ENCODE measurements around the gene LHX1.

LHX1 gene

GRCh38 chr17:36937001-36937958 is at the start of gene LHX1:
TSS of gene LHX1 (plus strand) at chr17:36937475. CDS start at chr17:36938198, 723 bp downstream.
- Mint-ChIP-seq H3K9me3 (no peaks in the 10 kb centered on the region), H3K27me3 (peaks cover 95% of the 10 kb centered on the region), H3K4me1 (peaks cover 55% of the 10 kb centered on the region), H3K4me3 (peak within 1 kb of the TSS; percentile 68), H3K27ac (peak within 1 kb of the TSS; percentile 35), H3K36me3 (no peaks in the 10 kb centered on the region)
- no peak for ATAC-seq

DNA sequence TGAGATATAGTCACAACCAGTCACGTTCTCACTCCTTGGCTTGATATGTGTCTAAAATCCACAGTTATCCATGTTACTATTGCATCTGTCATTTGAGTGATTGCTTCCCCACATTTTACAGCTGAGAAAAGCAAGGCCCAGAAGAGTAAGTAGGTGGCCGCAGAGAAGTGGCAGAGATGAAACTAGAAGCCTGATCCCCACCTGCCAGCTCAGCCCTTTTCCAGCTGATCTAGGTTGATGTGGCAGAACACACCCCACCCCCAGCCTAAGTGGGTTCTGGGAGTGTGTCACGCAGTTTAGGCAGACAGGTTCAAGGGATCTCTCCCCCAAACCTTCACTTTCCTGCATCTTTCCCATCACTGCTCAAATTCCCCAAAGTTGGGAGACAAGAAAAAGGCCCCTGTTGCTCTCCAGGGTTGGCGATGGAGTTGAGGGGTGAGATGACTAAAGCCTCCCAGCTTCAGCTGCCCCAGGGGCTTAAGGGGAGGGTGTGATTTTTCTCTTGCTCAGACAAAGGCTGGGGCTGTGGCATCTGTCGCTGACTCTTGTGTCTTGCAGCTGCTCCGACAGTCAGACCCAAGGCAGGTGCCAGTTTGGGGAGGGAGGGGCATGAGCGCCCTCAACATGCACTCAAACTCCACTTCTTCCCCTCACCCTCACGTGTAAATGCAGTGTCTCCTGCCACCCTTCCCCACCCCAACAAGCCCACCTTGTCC is 48.9 kb upstream of the LHX1 start:
- Mint-ChIP-seq H3K36me3 (no peaks in the 10 kb centered on the region), H3K27ac (no peak overlapping the region), H3K4me3 (no peak overlapping the region), H3K4me1 (no peaks in the 10 kb centered on the region), H3K9me3 (no peaks in the 10 kb centered on the region), H3K27me3 (peaks cover 36% of the 10 kb centered on the region)
- ATAC-seq = no peak

- Mint-ChIP-seq H3K4me3 (no peak overlapping the region), H3K27ac (no peak overlapping the region), H3K9me3 (no peaks in the 10 kb centered on the region), H3K4me1 (no peaks in the 10 kb centered on the region), H3K36me3 (no peaks in the 10 kb centered on the region), H3K27me3 (peaks cover 49% of the 10 kb centered on the region)
- ATAC-seq = no peak
These were observed 47.4 kb upstream of the LHX1 start for GRCh38 chr17:36889770-36890349.

DNA sequence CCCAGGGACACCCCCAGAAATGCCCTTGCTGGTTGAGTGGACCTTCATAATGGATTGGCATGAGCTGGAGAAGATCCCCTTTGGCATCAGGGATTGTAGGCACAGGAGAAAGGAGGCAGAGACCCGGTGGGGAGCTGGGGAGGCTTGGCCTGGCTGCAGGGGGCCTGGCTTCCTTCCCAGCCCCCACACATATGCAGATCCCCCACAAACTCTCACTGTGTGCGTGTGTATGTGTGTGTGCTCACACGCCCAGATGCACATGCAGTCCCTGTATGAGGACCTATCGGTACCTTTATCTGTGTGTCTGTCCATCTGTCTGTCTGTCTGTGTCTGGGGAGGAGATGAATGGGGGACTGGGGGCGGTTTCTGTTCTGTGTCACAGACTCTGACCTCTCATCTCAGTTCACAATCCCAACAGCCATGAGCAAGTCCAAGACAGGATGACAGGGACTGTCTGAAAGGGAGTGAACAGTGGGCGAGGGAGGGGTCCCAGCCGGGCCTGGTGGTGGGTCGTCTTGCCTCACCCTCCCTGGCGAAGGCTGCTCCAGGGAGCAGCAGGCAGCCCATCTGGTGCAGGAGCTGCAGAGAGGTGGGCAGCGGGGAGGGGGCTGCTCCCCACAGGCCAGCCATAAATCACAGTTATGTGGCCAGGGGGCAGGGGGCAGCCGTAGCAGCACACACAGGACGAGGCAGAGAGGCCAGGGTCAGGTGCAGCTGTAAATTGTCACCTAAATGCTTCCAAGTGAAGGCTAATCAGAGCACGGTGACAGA is 46.7 kb upstream of the LHX1 start:
- no peaks in the 10 kb centered on the region for H3K4me1 Mint-ChIP-seq
- H3K36me3 Mint-ChIP-seq = no peaks in the 10 kb centered on the region
- no peak overlapping the region for H3K4me3 Mint-ChIP-seq
- H3K27me3 Mint-ChIP-seq = peaks cover 45% of the 10 kb centered on the region
- peak; percentile 17 for ATAC-seq
- no peaks in the 10 kb centered on the region for H3K9me3 Mint-ChIP-seq
- H3K27ac Mint-ChIP-seq = no peak overlapping the region

DNA sequence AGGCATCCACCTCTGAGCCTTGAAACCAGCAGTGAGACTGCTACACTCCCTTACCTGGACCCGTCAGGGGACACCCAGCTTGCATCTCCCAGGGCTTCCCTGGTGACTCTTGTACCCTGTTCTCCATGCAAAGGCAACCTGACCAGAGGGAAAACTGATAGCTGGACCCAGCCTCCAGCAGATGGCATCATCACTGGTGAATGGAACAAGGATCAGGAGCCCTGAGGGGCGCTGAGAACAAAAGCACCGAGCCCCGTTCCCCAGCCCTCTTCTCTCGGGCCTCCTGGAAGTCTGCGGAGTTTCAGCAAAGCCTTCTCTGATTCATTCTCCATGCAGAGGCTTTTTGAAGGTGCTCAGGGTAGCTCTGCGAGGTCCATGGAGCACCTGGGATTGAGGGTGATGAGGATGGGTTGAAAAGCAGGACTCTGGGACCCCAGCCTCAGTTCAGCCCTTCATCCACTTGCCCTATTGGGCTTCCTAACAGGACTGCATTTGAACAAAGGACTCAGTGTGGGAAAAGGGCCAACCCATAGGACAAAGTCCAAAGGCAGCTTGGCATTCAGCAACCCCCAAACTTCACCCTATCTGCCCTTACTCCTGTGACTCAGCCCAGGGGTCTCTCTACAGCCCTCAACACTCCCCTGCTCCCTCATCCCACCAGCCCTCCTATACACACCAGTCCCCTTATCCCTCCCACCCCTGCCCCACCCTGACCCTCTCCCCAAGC is 45.0 kb upstream of the LHX1 start:
- H3K4me3 Mint-ChIP-seq = no peak overlapping the region
- H3K27me3 Mint-ChIP-seq = peaks cover 40% of the 10 kb centered on the region
- ATAC-seq = no peak
- H3K36me3 Mint-ChIP-seq = no peaks in the 10 kb centered on the region
- no peaks in the 10 kb centered on the region for H3K4me1 Mint-ChIP-seq
- H3K27ac Mint-ChIP-seq = no peak overlapping the region
- H3K9me3 Mint-ChIP-seq = no peaks in the 10 kb centered on the region

DNA sequence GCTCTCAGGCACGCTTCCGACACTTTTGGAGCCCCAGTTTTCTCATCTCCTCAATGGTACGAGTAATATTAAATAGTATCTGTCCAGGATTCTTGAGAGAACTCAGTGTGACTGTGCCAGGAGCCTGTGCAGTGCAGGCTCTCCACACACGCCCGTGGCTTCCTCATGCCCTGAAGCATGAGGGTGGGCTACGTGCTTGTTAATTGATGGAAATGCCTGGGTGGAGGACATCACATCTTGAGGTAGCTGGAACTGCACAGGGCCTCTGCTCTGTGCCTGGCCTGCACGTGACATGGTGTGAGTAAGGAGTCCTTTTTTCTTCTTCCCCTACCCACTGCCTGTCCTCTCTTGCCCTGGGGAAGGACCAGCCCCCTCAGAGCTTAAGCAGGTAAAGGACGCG is 43.1 kb upstream of the LHX1 start:
- no peaks in the 10 kb centered on the region for H3K36me3 Mint-ChIP-seq
- H3K4me1 Mint-ChIP-seq = no peaks in the 10 kb centered on the region
- ATAC-seq = no peak
- no peak overlapping the region for H3K4me3 Mint-ChIP-seq
- no peaks in the 10 kb centered on the region for H3K9me3 Mint-ChIP-seq
- H3K27ac Mint-ChIP-seq = no peak overlapping the region
- peaks cover 45% of the 10 kb centered on the region for H3K27me3 Mint-ChIP-seq

GRCh38 chr17:36894925-36895324 is 42.4 kb upstream of the LHX1 start:
- H3K4me1 Mint-ChIP-seq = no peaks in the 10 kb centered on the region
- peaks cover 45% of the 10 kb centered on the region for H3K27me3 Mint-ChIP-seq

DNA sequence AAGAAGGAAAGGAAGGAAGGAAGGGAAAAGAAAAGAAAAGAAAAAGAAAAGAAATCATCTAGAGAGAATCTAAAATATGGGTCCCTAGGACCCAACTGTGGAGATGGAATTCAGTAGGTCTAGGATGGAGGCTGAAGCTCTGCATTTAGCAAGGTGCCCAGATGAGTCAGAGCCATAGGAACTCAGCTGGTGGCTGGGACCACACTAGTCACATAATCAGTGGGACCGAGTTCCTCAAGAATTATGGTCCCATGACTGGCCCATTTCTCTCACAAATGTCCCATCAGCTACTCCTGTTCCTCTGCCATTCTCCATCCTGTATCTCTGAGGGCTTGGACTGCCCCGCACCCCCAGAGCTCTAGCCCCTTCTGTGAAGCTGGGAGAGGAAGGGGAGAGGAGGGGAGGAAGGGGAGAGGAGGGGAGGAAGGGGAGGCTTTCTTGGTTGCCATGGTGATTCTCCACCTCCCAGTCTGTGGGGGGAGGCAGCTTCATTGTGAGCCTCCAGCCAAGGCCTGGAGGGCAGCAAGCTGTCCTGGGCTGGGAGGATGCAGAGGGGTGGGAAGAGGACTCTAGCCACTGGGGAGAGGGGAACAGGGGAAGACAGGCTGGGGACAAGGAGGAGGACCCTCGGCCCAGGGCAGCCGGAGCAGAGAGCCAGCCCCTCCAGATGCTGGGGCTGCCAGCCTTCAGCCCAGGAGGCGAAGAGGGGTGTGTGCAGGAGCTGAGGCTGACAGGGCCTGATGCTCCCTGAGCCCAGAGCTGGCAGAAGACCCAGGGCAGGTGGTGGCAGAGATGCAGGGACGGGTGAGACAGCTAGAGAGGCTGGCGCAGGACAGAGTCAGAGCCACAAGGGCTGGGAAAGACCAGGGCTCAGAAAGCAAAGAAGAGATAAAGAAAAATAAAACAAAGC is 37.8 kb upstream of the LHX1 start:
- peaks cover 58% of the 10 kb centered on the region for H3K27me3 Mint-ChIP-seq
- no peaks in the 10 kb centered on the region for H3K36me3 Mint-ChIP-seq
- no peak overlapping the region for H3K4me3 Mint-ChIP-seq
- peak; percentile 14 for ATAC-seq
- H3K4me1 Mint-ChIP-seq = no peaks in the 10 kb centered on the region
- no peak overlapping the region for H3K27ac Mint-ChIP-seq
- H3K9me3 Mint-ChIP-seq = no peaks in the 10 kb centered on the region

More at GRCh38 chr17:36894925-36895324, 42.4 kb upstream of the LHX1 start:
- no peak for ATAC-seq
- Mint-ChIP-seq H3K4me3 (no peak overlapping the region), H3K27ac (no peak overlapping the region), H3K36me3 (no peaks in the 10 kb centered on the region), H3K9me3 (no peaks in the 10 kb centered on the region)

DNA sequence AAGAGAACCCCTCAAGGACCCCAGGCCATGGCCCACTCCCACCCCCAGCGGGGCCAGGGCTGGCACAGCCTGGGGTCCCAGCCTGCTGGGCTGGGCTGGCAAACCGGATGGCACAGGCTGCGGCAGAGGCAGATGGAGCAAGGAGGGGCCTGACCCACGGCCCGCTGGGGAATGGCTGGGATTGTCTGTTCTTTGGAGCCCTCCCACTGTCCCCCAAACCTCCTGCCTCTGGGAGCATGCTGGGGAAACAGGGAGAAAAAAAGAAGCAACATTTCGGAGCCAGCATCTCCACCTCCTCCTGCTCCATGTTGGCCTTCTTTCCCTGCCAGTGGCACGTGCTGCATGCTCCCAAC is 37.1 kb upstream of the LHX1 start:
- Mint-ChIP-seq H3K4me1 (no peaks in the 10 kb centered on the region), H3K27ac (no peak overlapping the region), H3K27me3 (peaks cover 53% of the 10 kb centered on the region), H3K9me3 (no peaks in the 10 kb centered on the region), H3K4me3 (no peak overlapping the region), H3K36me3 (no peaks in the 10 kb centered on the region)
- peak; percentile 39 for ATAC-seq

DNA sequence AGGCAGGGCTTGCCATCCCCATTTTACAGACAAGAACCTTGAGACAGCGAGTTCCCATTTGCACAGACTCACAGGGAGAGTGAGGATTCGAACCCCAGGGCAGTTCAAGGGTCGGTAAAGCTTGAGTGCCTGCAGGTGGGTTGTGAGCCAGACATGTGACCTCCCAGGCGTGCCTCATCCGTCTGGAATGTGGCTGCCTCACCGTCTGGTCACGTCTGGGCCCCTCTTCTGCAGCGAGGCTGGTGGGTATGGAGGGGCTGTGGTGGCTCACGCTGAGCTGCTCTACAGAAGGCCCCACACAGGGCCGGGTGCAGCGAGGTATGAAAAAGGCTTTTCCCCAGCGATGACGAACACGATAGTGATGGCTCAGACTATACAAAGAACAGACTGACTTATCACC is 35.8 kb upstream of the LHX1 start:
- Mint-ChIP-seq H3K27ac (no peak overlapping the region), H3K9me3 (no peaks in the 10 kb centered on the region), H3K4me1 (no peaks in the 10 kb centered on the region)

GRCh38 chr17:36907407-36907806 is 29.9 kb upstream of the LHX1 start:
- no peak overlapping the region for H3K27ac Mint-ChIP-seq
- H3K27me3 Mint-ChIP-seq = peaks cover 49% of the 10 kb centered on the region

More for the DNA sequence above, 35.8 kb upstream of the LHX1 start:
- Mint-ChIP-seq H3K36me3 (no peaks in the 10 kb centered on the region), H3K27me3 (peaks cover 56% of the 10 kb centered on the region), H3K4me3 (no peak overlapping the region)
- no peak for ATAC-seq

DNA sequence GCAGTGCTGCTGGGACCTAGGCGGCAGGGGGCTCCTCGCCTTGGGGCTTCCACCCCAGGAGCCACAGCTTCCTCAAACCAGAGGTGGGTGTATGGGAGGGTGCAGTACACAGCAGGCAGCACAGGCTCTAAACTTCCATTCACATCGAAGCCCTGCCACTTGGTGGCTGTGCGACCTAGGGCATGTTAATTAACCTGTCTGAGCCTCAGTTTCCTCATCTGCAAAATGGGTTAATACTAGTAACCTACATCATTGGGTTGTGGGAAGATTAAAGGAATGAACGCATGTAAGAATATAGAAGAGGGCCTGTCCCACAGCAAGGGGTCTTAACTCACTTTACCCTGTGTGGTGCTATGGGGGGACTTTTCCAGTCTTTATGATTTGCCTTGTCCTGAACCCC is 26.8 kb upstream of the LHX1 start:
- Mint-ChIP-seq H3K9me3 (no peaks in the 10 kb centered on the region), H3K36me3 (no peaks in the 10 kb centered on the region), H3K27ac (no peak overlapping the region), H3K4me3 (no peak overlapping the region), H3K27me3 (peaks cover 57% of the 10 kb centered on the region), H3K4me1 (no peaks in the 10 kb centered on the region)
- peak; percentile 57 for ATAC-seq

More at GRCh38 chr17:36907407-36907806, 29.9 kb upstream of the LHX1 start:
- ATAC-seq = no peak
- no peaks in the 10 kb centered on the region for H3K4me1 Mint-ChIP-seq
- H3K36me3 Mint-ChIP-seq = no peaks in the 10 kb centered on the region
- H3K9me3 Mint-ChIP-seq = no peaks in the 10 kb centered on the region
- H3K4me3 Mint-ChIP-seq = no peak overlapping the region

DNA sequence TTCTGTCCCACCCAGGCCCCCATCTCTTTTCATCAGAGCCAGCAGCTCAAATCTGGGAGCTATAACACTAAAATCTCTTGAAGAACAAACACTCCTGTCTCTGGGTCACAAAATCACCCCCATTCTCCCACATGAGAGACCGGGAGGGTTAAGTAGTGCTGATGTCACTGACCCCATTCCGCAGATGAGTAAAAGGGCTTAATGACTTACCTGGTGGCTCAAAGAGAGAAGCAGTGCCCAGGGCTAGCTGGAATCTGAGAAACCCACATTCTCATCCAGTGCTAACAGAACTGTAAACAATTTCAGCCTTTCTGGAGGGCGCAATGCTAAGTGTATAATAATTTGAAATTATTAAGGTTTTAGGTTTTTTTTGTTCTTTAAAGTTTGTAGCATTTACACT is 26.3 kb upstream of the LHX1 start:
- Mint-ChIP-seq H3K27me3 (peaks cover 56% of the 10 kb centered on the region), H3K4me3 (no peak overlapping the region), H3K36me3 (no peaks in the 10 kb centered on the region), H3K4me1 (no peaks in the 10 kb centered on the region), H3K9me3 (no peaks in the 10 kb centered on the region), H3K27ac (no peak overlapping the region)
- no peak for ATAC-seq

Measured in stimulated activated memory B cell treated with anti-CD40 and anti-IgM and Interleukin-4, amounts not matched to agents 10 μg/mL and 1 μg/mL and 100 μg/mL, for 72 hours (primary cell).